Right lobe of liver (tissue), 6 donors: ENCODE measurements around the gene RPS6KA6. TPM values are rescaled to one million over a fixed set of nuclear protein-coding genes. Genes with fewer than 3 reads are reported as not detected.

Source experiments
- ATAC-seq, 4 donors: fragments of 200-7000 bp; cut with Tn5 transposase; one replicate each; pipeline ENCODE4 v1.9.1; 2020; ENCODE audit warnings: mild to moderate bottlenecking in 4 of 4, moderate library complexity in 4 of 4
- DNase-seq, 3 donors: peaks; one replicate each; pipeline ENCODE4 v3.0.0-alpha.2; 2020
- H3K27ac ChIP-seq, 3 donors: fragments of 200-600 bp; one replicate each; pipeline ENCODE4 v1.8.0; 2022
- H3K27me3 ChIP-seq, 2 donors: fragments of 200-600 bp; one replicate each; pipeline ENCODE4 v1.8.0; 2022
- H3K36me3 ChIP-seq, 4 donors: fragments of 200-600 bp; sonication (generic) in 1 of 4; one replicate each; pipeline versions ENCODE4 v1.5.1 to v1.8.0; 2017 to 2022; ENCODE audit warnings: control low read depth in 1 of 4
- H3K4me1 ChIP-seq, 4 donors: fragments of 200-600 bp; sonication (generic) in 1 of 4; one replicate each; pipeline versions ENCODE4 v1.5.1 to v1.8.0; 2017 to 2022; ENCODE audit warnings: control low read depth in 1 of 4
- H3K4me3 ChIP-seq, 3 donors: fragments of 200-600 bp; one replicate each; pipeline ENCODE4 v1.8.0; 2022
- H3K9me3 ChIP-seq, 4 donors: fragments of 200-600 bp; sonication (generic) in 1 of 4; one replicate each; pipeline versions ENCODE4 v1.5.1 to v1.8.0; 2017 to 2022; ENCODE audit warnings: control low read depth in 1 of 4
- POLR2A ChIP-seq: fragments of 450-650 bp; IDR thresholded peaks from one replicate; pipeline ENCODE4 v1.6.1; 2017; ENCODE audit warnings: antibody characterized with exemption, mild to moderate bottlenecking
- WGBS: methylation state at CpG from one replicate; pipeline ENCODE4 v1.1.6; 2018; ENCODE audit warnings: low coverage, low lambda C conversion rate; ENCODE audit not compliant: insufficient coverage; ENCODE audit errors: missing lambda C conversion rate; 5-methylcytosine and 5-hydroxymethylcytosine counted together
- intact Hi-C, 2 donors: fragments of 100-400 bp; cut with DNase I; formaldehyde crosslinking; loops; one replicate each; pipeline versions ENCODE4 v1.11.2 to v1.14.1; 2022
- total RNA-seq, 6 experiments: library from RNA; depleted of rRNA in 2 of 6; stranded (reverse); fragments of >200 nt in 2 of 6; fragmentation: NEBNext Ultra II Directional in 3 of 6; extraction: Animal tissue kit (Norgen Biotek cat#: 25700) in 3 of 6; gene quantifications; one replicate each; pipeline versions ENCODE4 v1.1.0 to v1.2.4, GENCODE V29; 2016 to 2023
- TF ChIP-seq, protein P1 (sequence below), 4 donors: fragments of 200-600 bp in 3 of 4; fragments of 450-650 bp in 1 of 4; IDR thresholded peaks; one replicate each; pipeline versions ENCODE4 v1.5.1 to v1.8.0; 2016 to 2022; ENCODE audit warnings: antibody characterized with exemption in 4 of 4, mild to moderate bottlenecking in 2 of 4
- donor health status: DM: no; HTN: yes; CAD: no.
- donor health status: DM: no; HTN: no; CAD: no.
- donor health status: DM: no; HTN: no; CAD: no.
- donor health status: DM: no; HTN: yes; CAD: no.
- donor health status: DM: no; HTN: yes; CAD: no.

RPS6KA6 gene
- total RNA-seq, 6 experiments from 2014 or later: 0.12 to 0.88 (median 0.68) TPM

DNA sequence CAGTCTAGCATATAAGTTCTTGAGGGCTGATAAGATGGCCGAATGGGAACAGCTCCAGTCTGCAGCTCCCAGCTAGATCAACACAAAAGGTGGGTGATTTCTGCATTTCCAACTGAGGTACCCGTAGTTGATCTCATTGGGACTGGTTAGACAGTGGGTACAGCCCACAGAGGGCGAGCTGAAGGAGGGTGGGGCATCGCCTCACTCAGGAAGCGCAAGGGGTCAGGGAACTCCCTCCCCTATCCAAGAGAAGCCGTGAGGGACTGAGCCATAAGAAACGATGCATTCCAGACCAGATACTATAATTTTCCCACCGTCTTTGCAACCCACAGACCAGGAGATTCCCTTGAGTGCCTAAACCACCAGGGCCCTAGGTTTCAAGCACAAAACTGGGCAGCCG is 109.0 kb downstream of the RPS6KA6 start:
- Histone ChIP-seq H3K9me3 (peaks cover 0 to 6% (median 0%) of the 10 kb centered on the region in 4 donors), H3K36me3 (no peaks in the 10 kb centered on the region), H3K4me1 (no peaks in the 10 kb centered on the region), H3K27me3 (no peaks in the 10 kb centered on the region), H3K4me3 (no peak overlapping the region), H3K27ac (no peak overlapping the region)
- ATAC-seq (no peak), DNase-seq (no peak)
- WGBS: 64% methylated on average over 3 of the region's 9 CpGs
- intact Hi-C loops: no loop called here
- TF ChIP-seq POLR2A: no peak
- TF ChIP-seq, protein P1, sequence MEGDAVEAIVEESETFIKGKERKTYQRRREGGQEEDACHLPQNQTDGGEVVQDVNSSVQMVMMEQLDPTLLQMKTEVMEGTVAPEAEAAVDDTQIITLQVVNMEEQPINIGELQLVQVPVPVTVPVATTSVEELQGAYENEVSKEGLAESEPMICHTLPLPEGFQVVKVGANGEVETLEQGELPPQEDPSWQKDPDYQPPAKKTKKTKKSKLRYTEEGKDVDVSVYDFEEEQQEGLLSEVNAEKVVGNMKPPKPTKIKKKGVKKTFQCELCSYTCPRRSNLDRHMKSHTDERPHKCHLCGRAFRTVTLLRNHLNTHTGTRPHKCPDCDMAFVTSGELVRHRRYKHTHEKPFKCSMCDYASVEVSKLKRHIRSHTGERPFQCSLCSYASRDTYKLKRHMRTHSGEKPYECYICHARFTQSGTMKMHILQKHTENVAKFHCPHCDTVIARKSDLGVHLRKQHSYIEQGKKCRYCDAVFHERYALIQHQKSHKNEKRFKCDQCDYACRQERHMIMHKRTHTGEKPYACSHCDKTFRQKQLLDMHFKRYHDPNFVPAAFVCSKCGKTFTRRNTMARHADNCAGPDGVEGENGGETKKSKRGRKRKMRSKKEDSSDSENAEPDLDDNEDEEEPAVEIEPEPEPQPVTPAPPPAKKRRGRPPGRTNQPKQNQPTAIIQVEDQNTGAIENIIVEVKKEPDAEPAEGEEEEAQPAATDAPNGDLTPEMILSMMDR (IDR thresholded peaks at IDR 0.05): no peak

DNA sequence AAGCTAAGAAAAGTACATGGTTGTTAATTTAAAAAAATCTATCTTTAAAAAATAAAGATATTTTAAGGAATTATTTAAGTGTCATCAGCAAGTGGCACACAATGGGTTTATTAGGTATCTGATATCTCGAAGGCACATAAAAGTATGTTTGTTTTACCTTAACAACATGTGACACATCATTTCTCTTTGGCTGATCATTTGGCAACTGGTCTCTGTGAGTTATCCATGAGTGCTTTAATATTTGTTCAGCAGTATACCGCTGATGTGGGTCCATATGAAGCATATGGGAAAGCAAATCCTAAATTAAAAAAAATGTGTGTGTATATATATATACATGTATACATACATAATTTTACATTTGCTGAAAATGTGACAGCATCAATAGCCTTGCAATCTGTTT is 123.2 kb downstream of the RPS6KA6 start:
- TF ChIP-seq, protein P1 (IDR thresholded peaks at IDR 0.05): no peak
- no peak for DNase-seq

GRCh38 chrX:84064164-84064563 is 123.8 kb downstream of the RPS6KA6 start:
- Histone ChIP-seq H3K27me3 (no peaks in the 10 kb centered on the region), H3K27ac (no peak overlapping the region), H3K36me3 (no peaks in the 10 kb centered on the region), H3K4me1 (no peaks in the 10 kb centered on the region), H3K4me3 (no peak overlapping the region), H3K9me3 (no peaks in the 10 kb centered on the region)
- ATAC-seq (no peak), DNase-seq (no peak)
- WGBS: 55% methylated on average over 4 of the region's 4 CpGs
- intact Hi-C loops: no loop called here
- TF ChIP-seq, protein P1 (IDR thresholded peaks at IDR 0.05): no peak
- TF ChIP-seq POLR2A: no peak

More for the DNA sequence above, 123.2 kb downstream of the RPS6KA6 start:
- H3K36me3 ChIP-seq: no peaks in the 10 kb centered on the region
- WGBS: 53% methylated on average over 2 of the region's 2 CpGs
- ATAC-seq: no peak
- H3K27ac ChIP-seq: no peak overlapping the region
- no peaks in the 10 kb centered on the region for H3K27me3 ChIP-seq
- H3K4me1 ChIP-seq: no peaks in the 10 kb centered on the region
- no peaks in the 10 kb centered on the region for H3K9me3 ChIP-seq
- intact Hi-C loops: no loop called here
- no peak overlapping the region for H3K4me3 ChIP-seq

DNA sequence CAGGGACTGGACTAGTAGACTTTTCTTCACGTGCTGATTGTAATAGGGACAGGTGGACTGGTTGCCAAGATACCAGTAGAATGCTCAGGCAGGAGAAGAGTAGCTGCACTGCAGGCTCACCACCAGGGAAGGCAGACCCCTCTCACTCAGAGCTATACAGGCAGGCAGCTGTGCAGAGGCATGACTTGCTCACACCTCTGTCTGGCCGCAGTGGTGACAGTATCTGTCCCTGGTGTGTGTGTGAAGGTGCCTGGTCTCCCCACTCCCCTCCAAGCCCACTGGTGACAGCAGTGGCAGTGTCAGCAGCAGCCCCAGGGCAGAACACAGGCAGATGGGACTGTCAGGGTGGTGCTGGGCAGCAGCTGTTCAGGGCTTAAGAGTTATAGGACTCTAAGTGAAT is 140.7 kb downstream of the RPS6KA6 start:
- TF ChIP-seq POLR2A: no peak
- TF ChIP-seq, protein P1 (IDR thresholded peaks at IDR 0.05): no peak
- WGBS: no CpG with 5 or more reads among the region's 2 CpGs
- ATAC-seq (peak in 1 of 4 donors; percentile 25), DNase-seq (no peak)
- no peaks in the 10 kb centered on the region for H3K9me3 ChIP-seq
- no peaks in the 10 kb centered on the region for H3K27me3 ChIP-seq
- no peaks in the 10 kb centered on the region for H3K4me1 ChIP-seq
- no peak overlapping the region for H3K27ac ChIP-seq
- intact Hi-C loops: no loop called here
- no peaks in the 10 kb centered on the region for H3K36me3 ChIP-seq
- H3K4me3 ChIP-seq: no peak overlapping the region

DNA sequence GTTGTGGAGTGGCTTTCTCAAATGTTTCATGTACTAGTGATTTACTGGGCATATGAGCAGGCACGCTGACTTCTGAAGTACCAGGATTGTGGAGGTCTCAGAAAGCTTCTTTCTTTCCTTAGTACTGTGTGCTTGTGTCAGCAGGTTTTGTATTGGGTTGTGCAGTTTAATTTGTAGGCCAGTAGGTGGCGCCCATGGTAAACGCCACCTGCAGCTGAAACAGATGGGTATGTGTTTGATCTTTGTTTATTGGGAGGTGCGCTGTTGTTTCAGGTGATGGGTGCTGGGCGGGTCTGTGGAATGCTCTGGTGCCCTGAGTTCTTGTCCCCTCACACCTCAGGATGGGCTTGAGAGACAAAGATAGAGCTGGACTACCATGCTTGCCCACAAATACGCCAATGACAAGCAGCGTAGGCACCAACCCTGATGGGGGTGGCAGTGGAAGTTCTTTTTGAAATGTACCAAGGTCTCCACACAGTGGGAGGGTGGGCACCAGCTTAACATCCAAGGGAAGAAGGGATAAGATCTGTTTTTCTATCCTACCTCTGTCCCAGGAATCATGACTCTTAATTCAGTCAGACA is 141.5 kb downstream of the RPS6KA6 start:
- ATAC-seq (peak; percentile 69 to 91 (median 89)), DNase-seq (no peak)
- H3K4me3 ChIP-seq: no peak overlapping the region
- no peaks in the 10 kb centered on the region for H3K9me3 ChIP-seq
- 28% methylated on average over 7 of the region's 7 CpGs for WGBS
- TF ChIP-seq, protein P1 (IDR thresholded peaks at IDR 0.05): peak; percentile 58 to 86 (median 86)
- TF ChIP-seq POLR2A: no peak
- H3K27ac ChIP-seq: no peak overlapping the region
- H3K4me1 ChIP-seq: no peaks in the 10 kb centered on the region
- no peaks in the 10 kb centered on the region for H3K36me3 ChIP-seq
- intact Hi-C loops: no loop called here
- no peaks in the 10 kb centered on the region for H3K27me3 ChIP-seq
